Type B pancreatic cell (in vitro differentiated cells): Measurements from ENCODE around the gene EYS. TPM values are rescaled to one million over a fixed set of nuclear protein-coding genes. Genes with fewer than 3 reads are reported as not detected.

Source experiments
- DNase-seq: peaks from one replicate; pipeline ENCODE4 v3.0.0; 2021; ENCODE audit warnings: mixed read lengths; ENCODE audit not compliant: unreplicated experiment; ENCODE audit errors: extremely low spot score
- H3K27ac Mint-ChIP-seq: 2 replicates; pipeline ENCODE4 v1.8.0; 2021; ENCODE audit warnings: mild to moderate bottlenecking, mixed read lengths
- H3K27me3 Mint-ChIP-seq: 2 replicates; pipeline ENCODE4 v1.8.0; 2021; ENCODE audit warnings: mixed read lengths
- H3K36me3 Mint-ChIP-seq: 2 replicates; pipeline ENCODE4 v1.8.0; 2021; ENCODE audit warnings: mixed read lengths
- H3K4me1 Mint-ChIP-seq: one replicate; pipeline ENCODE4 v1.8.0; 2021; ENCODE audit warnings: mixed read lengths; ENCODE audit not compliant: unreplicated experiment
- H3K4me3 Mint-ChIP-seq: 2 replicates; pipeline ENCODE4 v1.8.0; 2021; ENCODE audit warnings: mild to moderate bottlenecking, mixed read lengths
- H3K9me3 Mint-ChIP-seq: 2 replicates; pipeline ENCODE4 v1.8.0; 2021; ENCODE audit warnings: mixed read lengths
- CTCF ChIP-seq: fragments of 200-600 bp; sonication (generic); conservative IDR thresholded peaks from 2 replicates; pipeline ENCODE4 v1.5.0; 2021; ENCODE audit warnings: antibody characterized with exemption, mild to moderate bottlenecking
- total RNA-seq: library from RNA; stranded (reverse); gene quantifications from 2 replicates; pipeline ENCODE4 v1.2.1, GENCODE V29; 2021; ENCODE audit warnings: low replicate concordance

The EYS gene
- total RNA-seq, 1 donor from 2014 or later = 1.5 TPM

- no peaks in the 10 kb centered on the region for H3K9me3 Mint-ChIP-seq
- no peak overlapping the region for H3K27ac Mint-ChIP-seq
- no peaks in the 10 kb centered on the region for H3K36me3 Mint-ChIP-seq
- no peak for TF ChIP-seq CTCF
- no peak overlapping the region for H3K4me3 Mint-ChIP-seq
- H3K27me3 Mint-ChIP-seq = no peaks in the 10 kb centered on the region
- no peaks in the 10 kb centered on the region for H3K4me1 Mint-ChIP-seq
- DNase-seq = no peak
These were observed 238.7 kb downstream of the EYS start for GRCh38 chr6:65468307-65468706.

DNA sequence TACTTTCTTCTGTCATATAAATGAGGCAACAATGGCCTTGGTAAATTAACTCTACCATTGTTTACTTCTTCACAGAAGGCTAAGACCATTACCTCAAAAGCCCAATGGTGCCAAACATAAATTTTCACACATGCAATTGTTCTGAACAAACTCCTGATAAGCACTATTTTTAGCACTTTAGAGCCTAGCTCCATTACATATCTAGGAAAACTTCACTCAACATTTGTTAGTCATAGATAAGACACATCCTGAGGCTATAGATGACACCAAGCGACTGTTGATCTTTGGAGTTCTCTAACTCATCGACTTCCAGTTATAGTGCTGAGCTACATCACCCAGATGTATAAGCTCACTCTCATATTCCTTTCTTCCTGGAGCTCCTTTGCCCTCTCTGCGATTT, 245.9 kb downstream of the EYS start:
- no peak for DNase-seq
- Mint-ChIP-seq H3K36me3 (no peaks in the 10 kb centered on the region), H3K27me3 (no peaks in the 10 kb centered on the region)

DNA sequence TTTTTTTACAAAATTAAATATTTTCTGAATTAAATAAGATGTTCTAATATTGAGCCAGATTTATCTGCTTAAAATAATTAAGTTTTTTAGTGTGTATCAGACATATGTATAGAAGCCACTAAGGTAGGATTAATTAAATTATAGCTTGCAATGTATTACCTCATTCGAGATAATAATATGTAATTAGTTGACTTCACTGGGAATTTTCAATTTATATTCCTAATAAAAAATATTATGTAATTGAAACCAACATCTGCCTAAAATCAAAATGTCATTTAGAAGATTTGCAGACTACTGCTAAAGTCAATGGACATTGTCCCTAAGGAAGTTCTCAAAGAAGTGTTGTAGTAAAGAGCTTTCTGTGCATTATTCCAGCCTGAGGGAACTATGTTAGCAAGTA, 254.7 kb downstream of the EYS start:
- Mint-ChIP-seq H3K4me1 (no peaks in the 10 kb centered on the region), H3K9me3 (no peaks in the 10 kb centered on the region), H3K27ac (no peak overlapping the region), H3K27me3 (no peaks in the 10 kb centered on the region), H3K36me3 (no peaks in the 10 kb centered on the region), H3K4me3 (no peak overlapping the region)
- no peak for TF ChIP-seq CTCF
- no peak for DNase-seq

More for the DNA sequence above, 245.9 kb downstream of the EYS start:
- Mint-ChIP-seq H3K4me1 (no peaks in the 10 kb centered on the region), H3K9me3 (no peaks in the 10 kb centered on the region), H3K27ac (no peak overlapping the region), H3K4me3 (no peak overlapping the region)
- no peak for TF ChIP-seq CTCF

DNA sequence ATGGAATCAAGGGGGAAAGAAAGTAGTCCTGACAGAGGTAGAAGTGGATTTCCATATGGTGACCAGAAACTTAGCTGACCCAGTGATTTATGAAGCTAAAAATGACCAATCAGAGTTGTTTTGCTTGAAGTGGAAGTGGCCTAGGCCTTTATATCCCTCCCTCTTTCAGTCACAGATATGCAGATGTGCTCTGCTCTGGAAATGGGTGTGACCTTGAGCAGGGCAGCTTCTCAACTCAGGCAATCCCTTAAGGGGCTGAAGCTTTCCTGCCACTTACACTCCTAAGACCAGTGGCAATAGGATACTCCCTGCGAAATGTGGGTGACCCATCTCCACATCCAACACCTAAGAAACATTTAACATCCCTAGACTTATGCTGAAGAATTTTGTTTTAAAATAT, 256.6 kb downstream of the EYS start:
- DNase-seq = no peak
- no peaks in the 10 kb centered on the region for H3K36me3 Mint-ChIP-seq
- H3K9me3 Mint-ChIP-seq = no peaks in the 10 kb centered on the region
- no peak overlapping the region for H3K4me3 Mint-ChIP-seq
- no peaks in the 10 kb centered on the region for H3K27me3 Mint-ChIP-seq
- TF ChIP-seq CTCF = no peak
- no peak overlapping the region for H3K27ac Mint-ChIP-seq
- H3K4me1 Mint-ChIP-seq = no peaks in the 10 kb centered on the region

- DNase-seq = no peak
- Mint-ChIP-seq H3K36me3 (no peaks in the 10 kb centered on the region), H3K4me1 (no peaks in the 10 kb centered on the region), H3K27me3 (no peaks in the 10 kb centered on the region), H3K4me3 (no peak overlapping the region), H3K9me3 (no peaks in the 10 kb centered on the region), H3K27ac (no peak overlapping the region)
- no peak for TF ChIP-seq CTCF
These were observed 257.1 kb downstream of the EYS start for GRCh38 chr6:65449926-65450325.

GRCh38 chr6:65448866-65449265, 258.2 kb downstream of the EYS start:
- H3K4me1 Mint-ChIP-seq = no peaks in the 10 kb centered on the region
- no peak overlapping the region for H3K27ac Mint-ChIP-seq
- no peak for DNase-seq
- H3K27me3 Mint-ChIP-seq = no peaks in the 10 kb centered on the region
- no peaks in the 10 kb centered on the region for H3K36me3 Mint-ChIP-seq
- no peak overlapping the region for H3K4me3 Mint-ChIP-seq
- no peak for TF ChIP-seq CTCF
- H3K9me3 Mint-ChIP-seq = no peaks in the 10 kb centered on the region
